GM23248 (cell line): ENCODE measurements around the gene ADM.

Source experiments
- EZH2 ChIP-seq: fragments of 200-600 bp; sonication (generic); IDR thresholded peaks from 2 replicates; pipeline ENCODE4 v1.6.1; 2018; ENCODE audit warnings: antibody characterized with exemption, mild to moderate bottlenecking; ENCODE audit not compliant: insufficient read depth, poor library complexity, severe bottlenecking
- EZH2phosphoT487 ChIP-seq: fragments of 200-600 bp; sonication (generic); IDR thresholded peaks from 2 replicates; pipeline ENCODE4 v1.6.1; 2018; ENCODE audit warnings: antibody characterized with exemption, moderate library complexity, mild to moderate bottlenecking, low read depth; ENCODE audit not compliant: insufficient read depth

DNA sequence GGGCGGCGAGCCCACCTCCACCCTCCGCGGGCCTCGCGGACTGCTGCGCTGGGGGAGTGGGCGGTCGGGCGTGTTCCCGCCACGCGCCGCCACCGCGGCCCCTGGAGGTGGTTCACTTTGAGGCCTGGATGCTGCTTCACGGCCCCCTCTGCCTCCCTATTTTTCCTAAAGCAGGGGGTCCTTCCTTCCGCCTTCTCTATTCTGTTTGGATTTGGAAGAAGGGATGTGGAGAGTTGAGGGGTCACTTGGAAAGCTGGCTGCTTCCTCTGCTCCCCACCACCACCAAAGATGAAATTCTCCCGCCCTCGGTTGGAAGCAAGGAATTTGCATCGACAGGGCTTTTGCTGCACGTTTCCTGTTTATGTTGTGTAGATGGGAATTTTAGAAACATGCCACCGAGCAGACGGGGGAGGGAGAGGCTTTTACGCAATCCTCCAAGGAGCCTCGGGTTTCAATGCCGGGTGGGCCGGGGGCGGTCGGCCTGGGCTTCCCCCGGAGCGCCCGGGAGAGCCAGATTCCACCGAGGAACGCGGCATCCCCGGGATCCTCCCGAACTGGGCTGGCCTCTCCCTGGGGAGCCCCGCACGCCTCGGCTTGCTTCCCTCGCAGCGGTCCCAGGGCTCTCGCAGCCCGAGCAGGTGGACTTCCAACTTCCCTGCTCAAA, 10.5 kb upstream of the ADM start:
- TF ChIP-seq EZH2 (no peak), EZH2phosphoT487 (no peak)
